ENCODE data around the gene CAPN11. TPM values are rescaled to one million over a fixed set of nuclear protein-coding genes. Genes with fewer than 3 reads are reported as not detected.

CAPN11 gene
- total and polyA plus RNA-seq, 9 of the 15 experiments (the other 6 are each of a cell fraction or from before 2014, with no cell fraction given) = 0.03 to 0.61 (median 0.17) TPM; not detected in 1

GRCh38 chr6:44219053-44219814 is 60.6 kb downstream of the CAPN11 start (continued):
- TF ChIP-seq ZBTB26 (CRISPR knock-in tag; IDR thresholded peaks at IDR 0.05) = 0 out of 2 replicates have a peak, but pooled peaks have one; percentile 61
- TF ChIP-seq GABPB1 (CRISPR knock-in tag; IDR thresholded peaks at IDR 0.05) = peak; percentile 67
- peak; percentile 56 for TF ChIP-seq HNRNPK (IDR thresholded peaks at IDR 0.05; ENCODE audit: low read depth, low read length, poor library complexity, severe bottlenecking)
- peak; percentile 68 for TF ChIP-seq ATF7 (IDR thresholded peaks at IDR 0.05)
- TF ChIP-seq, protein P1, sequence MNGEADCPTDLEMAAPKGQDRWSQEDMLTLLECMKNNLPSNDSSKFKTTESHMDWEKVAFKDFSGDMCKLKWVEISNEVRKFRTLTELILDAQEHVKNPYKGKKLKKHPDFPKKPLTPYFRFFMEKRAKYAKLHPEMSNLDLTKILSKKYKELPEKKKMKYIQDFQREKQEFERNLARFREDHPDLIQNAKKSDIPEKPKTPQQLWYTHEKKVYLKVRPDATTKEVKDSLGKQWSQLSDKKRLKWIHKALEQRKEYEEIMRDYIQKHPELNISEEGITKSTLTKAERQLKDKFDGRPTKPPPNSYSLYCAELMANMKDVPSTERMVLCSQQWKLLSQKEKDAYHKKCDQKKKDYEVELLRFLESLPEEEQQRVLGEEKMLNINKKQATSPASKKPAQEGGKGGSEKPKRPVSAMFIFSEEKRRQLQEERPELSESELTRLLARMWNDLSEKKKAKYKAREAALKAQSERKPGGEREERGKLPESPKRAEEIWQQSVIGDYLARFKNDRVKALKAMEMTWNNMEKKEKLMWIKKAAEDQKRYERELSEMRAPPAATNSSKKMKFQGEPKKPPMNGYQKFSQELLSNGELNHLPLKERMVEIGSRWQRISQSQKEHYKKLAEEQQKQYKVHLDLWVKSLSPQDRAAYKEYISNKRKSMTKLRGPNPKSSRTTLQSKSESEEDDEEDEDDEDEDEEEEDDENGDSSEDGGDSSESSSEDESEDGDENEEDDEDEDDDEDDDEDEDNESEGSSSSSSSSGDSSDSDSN (IDR thresholded peaks at IDR 0.05; ENCODE audit: borderline replicate concordance in 1 of 2, low read depth in 2 of 2, low read length in 2 of 2) = peak; percentile 72 to 83; a peak in 3 of 4 replicates
- TF ChIP-seq POLR2A (conservative IDR thresholded peaks at IDR 0.05) = peak; percentile 74
- no peak for TF ChIP-seq ZFP36 (IDR thresholded peaks at IDR 0.05; ENCODE audit: low read depth, low read length, partially characterized antibody)
- TF ChIP-seq ARID1B (IDR thresholded peaks at IDR 0.05) = peak; percentile 33; the same call in 1 of the 2 replicates
- peak; percentile 43 to 84 for TF ChIP-seq E2F6 (IDR thresholded peaks at IDR 0.05; ENCODE audit: borderline replicate concordance in 1 of 2, extremely low read depth in 1 of 2, insufficient read depth in 1 of 2, insufficient read length in 1 of 2, low read depth in 1 of 2, low read length in 1 of 2, poor library complexity in 1 of 2, severe bottlenecking in 1 of 2)
- TF ChIP-seq TFAP4 (CRISPR knock-in tag; IDR thresholded peaks at IDR 0.05; ENCODE audit: borderline replicate concordance) = peak; percentile 98
- TF ChIP-seq BRF1 (IDR thresholded peaks at IDR 0.05; ENCODE audit: borderline replicate concordance, extremely low read depth, insufficient read length) = no peak
- no peak for TF ChIP-seq ZNF253 (CRISPR knock-in tag; conservative IDR thresholded peaks at IDR 0.05)
- peak; percentile 71 for TF ChIP-seq POLR2B (IDR thresholded peaks at IDR 0.05; ENCODE audit: low read depth, partially characterized antibody)
- no peak for TF ChIP-seq CSDE1 (IDR thresholded peaks at IDR 0.05)
- TF ChIP-seq ZBTB33 (CRISPR knock-in tag; IDR thresholded peaks at IDR 0.05) = peak; percentile 52; the same call in 1 of the 2 replicates

Data from K562 (cell line).